Transverse colon (tissue), 3 donors: ENCODE measurements around the gene SAXO1.

Experiments used
- CTCF ChIP-seq, 5 experiments: fragments of 200-600 bp in 3 of 5; fragments of 450-650 bp in 2 of 5; sonication (generic) in 3 of 5; IDR thresholded peaks; 1 replicate in 2 of 5; 2 replicates in 3 of 5; pipeline ENCODE4 v1.5.1; 2016 to 2017; ENCODE audit warnings: antibody characterized with exemption in 5 of 5, inconsistent platforms in 3 of 5, mild to moderate bottlenecking in 2 of 5, moderate library complexity in 1 of 5
- EP300 ChIP-seq: sonication (generic); formaldehyde crosslinking; IDR thresholded peaks from one replicate; pipeline ENCODE4 v1.6.1; 2017; ENCODE audit warnings: antibody characterized with exemption, low read depth
- POLR2A ChIP-seq: fragments of 450-650 bp; IDR thresholded peaks from one replicate; pipeline ENCODE4 v1.6.1; 2016; ENCODE audit warnings: antibody characterized with exemption, mild to moderate bottlenecking, moderate library complexity

GRCh38 chr9:18997151-18997550 is 35.9 kb downstream of the SAXO1 start:
- TF ChIP-seq EP300 = no peak
- no peak for TF ChIP-seq CTCF (IDR thresholded peaks at IDR 0.05)
- no peak for TF ChIP-seq POLR2A
